OCI-LY7 (cell line): ENCODE results near the gene DPYSL3. TPM values are rescaled to one million over a fixed set of nuclear protein-coding genes. Genes with fewer than 3 reads are reported as not detected.

ENCODE experiments used
- BruUV-seq: library from RNA; stranded (reverse); fragments of 400-500 nt; replicated peaks from 2 replicates; lab custom pipeline; 2021; lab: Mats Ljungman, UMichigan
- CTCF ChIA-PET: fragments of 300-600 bp; sonication (Branson Sonifier 250); formaldehyde crosslinking; loops from one replicate; lab custom pipeline; 2022; ENCODE audit warnings: antibody characterized with exemption; ENCODE audit not compliant: unreplicated experiment; lab: Charles Lee
- POLR2A ChIA-PET: fragments of 300-600 bp; sonication (Branson Sonifier 250); formaldehyde crosslinking; loops from one replicate; lab custom pipeline; 2022; ENCODE audit warnings: antibody characterized with exemption; lab: Charles Lee
- DNase-seq: peaks from one replicate; pipeline ENCODE4 v3.0.0-alpha.2; 2015; ENCODE audit warnings: low spot score
- H2AFZ ChIP-seq: fragments of 200-600 bp; sonication (generic), shearing (Covaris generic); 2 replicates; pipeline ENCODE4 v1.6.1; 2014; ENCODE audit warnings: mild to moderate bottlenecking, antibody characterized with exemption, low read length, moderate library complexity
- H3K27ac ChIP-seq: fragments of 200-600 bp; sonication (generic); 2 replicates; pipeline ENCODE4 v1.5.1; 2014; ENCODE audit warnings: mixed run types, low read depth, mild to moderate bottlenecking, moderate library complexity, low read length, inconsistent platforms; ENCODE audit not compliant: poor library complexity, severe bottlenecking
- H3K36me3 ChIP-seq: fragments of 200-600 bp; sonication (generic); 2 replicates; pipeline ENCODE4 v1.6.1; 2014; ENCODE audit warnings: mild to moderate bottlenecking, antibody characterized with exemption, low read length, moderate library complexity, mixed read lengths; ENCODE audit not compliant: insufficient read depth
- H3K4me1 ChIP-seq: fragments of 200-600 bp; sonication (generic); 2 replicates; pipeline ENCODE4 v1.5.1; 2014; ENCODE audit warnings: mild to moderate bottlenecking, low read length; ENCODE audit not compliant: insufficient read depth, poor library complexity, severe bottlenecking
- H3K4me2 ChIP-seq: fragments of 200-600 bp; sonication (generic); 2 replicates; pipeline ENCODE4 v1.6.1; 2014; ENCODE audit warnings: mild to moderate bottlenecking, low read length
- H3K4me3 ChIP-seq: fragments of 200-600 bp; sonication (generic); 2 replicates; pipeline ENCODE4 v1.5.1; 2014; ENCODE audit warnings: mild to moderate bottlenecking, low read depth, low read length; ENCODE audit not compliant: poor library complexity, severe bottlenecking
- H3K79me2 ChIP-seq: fragments of 200-600 bp; sonication (generic); 2 replicates; pipeline ENCODE4 v1.6.1; 2016; ENCODE audit warnings: low read depth, mild to moderate bottlenecking, low read length, moderate library complexity, mixed read lengths; ENCODE audit not compliant: insufficient read depth
- H3K9me2 ChIP-seq: fragments of 200-600 bp; sonication (generic); 2 replicates; pipeline ENCODE4 v1.6.1; 2016; ENCODE audit warnings: mild to moderate bottlenecking, low read length, mixed read lengths; ENCODE audit not compliant: insufficient read depth
- H3K9me3 ChIP-seq: fragments of 200-600 bp; sonication (generic); 2 replicates; pipeline ENCODE4 v1.6.1; 2014; ENCODE audit warnings: mild to moderate bottlenecking, mixed run types, low read length, mixed read lengths
- H4K20me1 ChIP-seq: fragments of 200-600 bp; sonication (generic); 2 replicates; pipeline ENCODE4 v1.6.1; 2014; ENCODE audit warnings: mild to moderate bottlenecking, antibody characterized with exemption, low read length, moderate library complexity, mixed read lengths; ENCODE audit not compliant: insufficient read depth
- CTCF ChIP-seq: fragments of 200-600 bp; sonication (generic); conservative IDR thresholded peaks from 2 replicates; pipeline ENCODE4 v1.5.1; 2014; ENCODE audit warnings: mild to moderate bottlenecking, antibody characterized with exemption, low read length, moderate library complexity, mixed read lengths
- EZH2phosphoT487 ChIP-seq: fragments of 200-600 bp; sonication (generic); IDR thresholded peaks from 2 replicates; pipeline ENCODE4 v1.6.1; 2018; ENCODE audit warnings: low read depth, borderline replicate concordance, mild to moderate bottlenecking, mixed run types, antibody characterized with exemption, low read length, moderate library complexity, mixed read lengths
- intact Hi-C: fragments of 100-400 bp; cut with micrococcal nuclease; formaldehyde crosslinking; loops from one replicate; pipeline ENCODE4 v1.10.0; 2022; ENCODE audit not compliant: unreplicated experiment
- total RNA-seq, 2 experiments: library from RNA; depleted of rRNA in 1 of 2; stranded (reverse); fragments of >200 nt in 1 of 2; shearing (Covaris generic) in 1 of 2; gene quantifications; 2 replicates each; pipeline ENCODE4 v1.2.3, GENCODE V29; 2014 to 2022

Gene DPYSL3
- total RNA-seq, 2 experiments from 2014 or later = not detected

- Histone ChIP-seq H3K27ac (no peak overlapping the region), H2AFZ (no peak overlapping the region), H3K9me3 (no peaks in the 10 kb centered on the region), H3K4me2 (no peak overlapping the region), H3K4me3 (no peak overlapping the region), H3K9me2 (no peaks in the 10 kb centered on the region), H4K20me1 (no peaks in the 10 kb centered on the region), H3K36me3 (no peaks in the 10 kb centered on the region), H3K79me2 (no peaks in the 10 kb centered on the region), H3K4me1 (peaks cover 6% of the 10 kb centered on the region)
- ChIA-PET CTCF (no interaction called here), POLR2A (interaction anchor here (0.7 to 1.0 kb wide), 2 partner anchors 33 to 75 kb away, joined by 3 read pairs; no protein-coding TSS in a partner anchor)
- no TSS peak for BruUV-seq
- intact Hi-C loops = no loop called here
- DNase-seq = no peak
- TF ChIP-seq CTCF (no peak), EZH2phosphoT487 (no peak)
Measured at GRCh38 chr5:147532156-147532555, 22.3 kb upstream of the DPYSL3 start.

DNA sequence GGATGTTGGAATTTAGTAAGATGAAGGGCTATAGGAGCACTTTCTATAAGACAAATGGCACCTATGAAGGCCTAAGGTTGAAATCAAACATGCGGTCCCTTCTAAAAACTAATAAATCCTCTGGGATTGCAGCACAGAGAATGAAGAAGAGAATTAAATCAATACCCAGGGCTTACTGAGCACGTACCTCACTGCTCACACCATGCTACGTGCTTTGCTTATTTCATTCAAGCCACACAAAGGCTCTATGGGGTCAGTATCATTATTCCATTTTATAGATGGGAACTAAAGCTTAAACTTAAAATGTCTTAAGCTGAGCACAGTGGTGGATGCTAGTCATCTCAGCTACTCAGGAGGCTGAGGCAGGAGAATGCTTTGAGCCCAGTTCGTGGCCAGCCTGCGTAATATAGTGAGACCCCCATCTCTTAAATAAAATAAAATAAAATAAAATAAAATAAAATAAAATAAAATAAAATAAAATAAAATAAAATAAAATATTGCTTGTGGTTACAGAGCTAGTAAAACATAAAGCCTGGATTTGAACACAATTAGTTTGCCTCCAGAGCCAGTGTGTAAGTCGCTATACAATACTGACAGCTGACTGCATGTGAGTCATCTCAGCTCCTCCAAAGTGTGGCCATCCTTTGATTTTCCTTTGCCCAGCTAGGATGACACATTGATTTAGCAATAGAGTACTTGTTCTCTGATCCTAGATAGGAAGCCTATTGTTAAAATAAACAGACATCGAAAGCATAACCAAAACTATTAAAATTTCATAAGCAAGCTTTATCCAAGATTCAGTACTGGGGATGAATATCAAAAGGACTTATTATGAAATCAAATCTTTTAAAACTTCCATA lies 20.9 kb upstream of the DPYSL3 start:
- H2AFZ ChIP-seq = no peak overlapping the region
- no peaks in the 10 kb centered on the region for H4K20me1 ChIP-seq
- no peaks in the 10 kb centered on the region for H3K9me3 ChIP-seq
- no peak for TF ChIP-seq CTCF
- no peak for TF ChIP-seq EZH2phosphoT487
- ChIA-PET CTCF (no interaction called here), POLR2A (interaction anchor here (0.6 to 0.9 kb wide), 3 partner anchors 9 to 575 kb away, joined by 3 to 9 read pairs (median 3); no protein-coding TSS in a partner anchor)
- no peak overlapping the region for H3K27ac ChIP-seq
- no peaks in the 10 kb centered on the region for H3K9me2 ChIP-seq
- H3K79me2 ChIP-seq = no peaks in the 10 kb centered on the region
- H3K36me3 ChIP-seq = no peaks in the 10 kb centered on the region
- no peak overlapping the region for H3K4me2 ChIP-seq
- H3K4me3 ChIP-seq = no peak overlapping the region
- H3K4me1 ChIP-seq = peaks cover 6% of the 10 kb centered on the region
- BruUV-seq = no TSS peak
- no peak for DNase-seq
- intact Hi-C loops = no loop called here

- intact Hi-C loops = no loop called here
- H2AFZ ChIP-seq = no peak overlapping the region
- no peak overlapping the region for H3K4me2 ChIP-seq
- ChIA-PET CTCF (no interaction called here), POLR2A (no interaction called here)
- DNase-seq = no peak
- no peak overlapping the region for H3K27ac ChIP-seq
- no peaks in the 10 kb centered on the region for H3K9me2 ChIP-seq
- no peaks in the 10 kb centered on the region for H3K79me2 ChIP-seq
- no peak overlapping the region for H3K4me3 ChIP-seq
- H3K36me3 ChIP-seq = no peaks in the 10 kb centered on the region
- H3K9me3 ChIP-seq = no peaks in the 10 kb centered on the region
- H4K20me1 ChIP-seq = no peaks in the 10 kb centered on the region
- H3K4me1 ChIP-seq = peaks cover 6% of the 10 kb centered on the region
- no peak for TF ChIP-seq CTCF
- TF ChIP-seq EZH2phosphoT487 = no peak
- no TSS peak for BruUV-seq
Measured at GRCh38 chr5:147523069-147523468, 13.2 kb upstream of the DPYSL3 start.
